AG04449 (cell line): ENCODE data around the gene ZNF705A.
"Not testable (repeated sequence)": the region's sequence is repeated elsewhere in the genome, so short reads cannot be mapped to it uniquely, and the experiment has no call there.

ENCODE experiments used
- CTCF ChIA-PET: fragments of 350-600 bp; formaldehyde crosslinking; extraction: SDS; loops from one replicate; lab custom pipeline; 2021; ENCODE audit warnings: antibody characterized with exemption; lab: Yijun Ruan, JAX
- POLR2A ChIA-PET: fragments of 400-600, 350-600 bp; formaldehyde crosslinking; extraction: SDS; loops from one replicate; lab custom pipeline; 2020; ENCODE audit warnings: antibody characterized with exemption, inconsistent platforms; lab: Yijun Ruan, JAX
- DNase-seq: peaks from one replicate; pipeline ENCODE4 v3.0.0-alpha.2; 2010; ENCODE audit warnings: low read depth, low spot score
- H3K4me3 ChIP-seq: 2 replicates; pipeline ENCODE4 v1.5.1; 2011; ENCODE audit warnings: low read depth, mild to moderate bottlenecking, control low read depth, low read length
- TF ChIP-seq, protein P1 (sequence below): IDR thresholded peaks from one replicate; pipeline ENCODE4 v1.5.1; 2011; ENCODE audit warnings: mild to moderate bottlenecking, moderate library complexity, low read length, control low read depth, inconsistent platforms; ENCODE audit not compliant: insufficient read depth; ENCODE audit errors: missing control alignments

The ZNF705A gene

DNA sequence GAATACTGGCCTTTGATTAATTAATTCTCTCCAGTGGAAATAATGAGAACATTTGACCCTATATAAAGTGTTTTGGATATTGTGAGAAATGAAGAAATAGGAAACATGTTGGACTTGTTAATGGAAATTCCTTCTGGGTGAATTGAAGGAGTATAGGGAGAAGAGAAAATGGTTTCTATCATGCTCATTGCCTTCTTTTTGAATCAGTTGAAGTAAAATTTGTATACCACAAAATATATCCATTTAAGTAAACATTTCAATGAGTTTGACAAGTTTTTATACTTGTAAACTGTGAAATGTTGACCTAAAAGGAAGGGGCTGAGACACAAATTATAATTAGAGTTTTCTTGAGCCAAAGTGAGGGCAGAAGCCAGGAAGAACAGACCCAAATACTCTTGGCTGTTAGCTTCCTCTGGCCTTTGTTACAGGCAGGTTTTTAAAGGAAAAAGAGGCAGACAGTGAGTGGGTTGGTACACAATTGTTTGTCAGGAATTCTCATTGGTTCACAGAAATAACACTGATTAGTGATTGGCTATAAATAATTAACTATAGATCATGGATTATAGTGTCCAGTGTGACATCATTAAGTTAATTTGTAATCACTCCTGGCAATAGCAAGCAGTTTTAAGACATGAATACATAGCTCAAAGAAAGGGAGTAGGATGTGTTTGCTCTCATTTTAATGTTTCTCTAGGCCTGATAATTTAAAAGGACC is 826 bp downstream of the ZNF705A start:
- CTCF ChIA-PET, result interaction anchor here (1.0 to 2.5 kb wide), 3 partner anchors 10 to 49 kb away, joined by 3 to 9 read pairs (median 8); no protein-coding TSS in a partner anchor

DNA sequence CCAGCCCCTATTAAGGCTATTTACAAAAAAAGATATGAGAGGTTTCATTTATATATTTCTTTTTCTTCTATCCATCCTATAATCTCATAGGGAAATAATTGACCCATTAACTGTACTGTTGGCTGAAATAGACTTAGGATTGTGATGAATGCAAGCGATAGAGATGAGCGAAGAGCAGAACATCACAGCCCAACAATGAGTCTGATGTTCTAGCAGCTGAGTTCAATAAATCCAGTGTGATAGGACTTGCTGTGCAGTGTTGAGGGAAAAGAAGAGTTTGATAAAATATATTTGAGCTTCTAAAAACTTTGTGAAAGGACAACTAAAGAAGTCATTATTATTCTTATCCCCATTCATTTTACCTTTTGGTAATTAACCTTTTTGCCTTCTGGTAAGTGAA is 16.1 kb downstream of the ZNF705A start:
- CTCF ChIA-PET, result interaction anchor here (1.1 kb wide), 1 partner anchor 63 kb away, joined by 5 read pairs; no protein-coding TSS in a partner anchor
- DNase-seq, POLR2A ChIA-PET, H3K4me3 ChIP-seq: not testable (repeated sequence)

More for the DNA sequence above, 826 bp downstream of the ZNF705A start:
- no peak overlapping the region for H3K4me3 ChIP-seq
- TF ChIP-seq, protein P1, sequence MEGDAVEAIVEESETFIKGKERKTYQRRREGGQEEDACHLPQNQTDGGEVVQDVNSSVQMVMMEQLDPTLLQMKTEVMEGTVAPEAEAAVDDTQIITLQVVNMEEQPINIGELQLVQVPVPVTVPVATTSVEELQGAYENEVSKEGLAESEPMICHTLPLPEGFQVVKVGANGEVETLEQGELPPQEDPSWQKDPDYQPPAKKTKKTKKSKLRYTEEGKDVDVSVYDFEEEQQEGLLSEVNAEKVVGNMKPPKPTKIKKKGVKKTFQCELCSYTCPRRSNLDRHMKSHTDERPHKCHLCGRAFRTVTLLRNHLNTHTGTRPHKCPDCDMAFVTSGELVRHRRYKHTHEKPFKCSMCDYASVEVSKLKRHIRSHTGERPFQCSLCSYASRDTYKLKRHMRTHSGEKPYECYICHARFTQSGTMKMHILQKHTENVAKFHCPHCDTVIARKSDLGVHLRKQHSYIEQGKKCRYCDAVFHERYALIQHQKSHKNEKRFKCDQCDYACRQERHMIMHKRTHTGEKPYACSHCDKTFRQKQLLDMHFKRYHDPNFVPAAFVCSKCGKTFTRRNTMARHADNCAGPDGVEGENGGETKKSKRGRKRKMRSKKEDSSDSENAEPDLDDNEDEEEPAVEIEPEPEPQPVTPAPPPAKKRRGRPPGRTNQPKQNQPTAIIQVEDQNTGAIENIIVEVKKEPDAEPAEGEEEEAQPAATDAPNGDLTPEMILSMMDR, result no peak
- POLR2A ChIA-PET, result no interaction called here
- DNase-seq, result no peak

DNA sequence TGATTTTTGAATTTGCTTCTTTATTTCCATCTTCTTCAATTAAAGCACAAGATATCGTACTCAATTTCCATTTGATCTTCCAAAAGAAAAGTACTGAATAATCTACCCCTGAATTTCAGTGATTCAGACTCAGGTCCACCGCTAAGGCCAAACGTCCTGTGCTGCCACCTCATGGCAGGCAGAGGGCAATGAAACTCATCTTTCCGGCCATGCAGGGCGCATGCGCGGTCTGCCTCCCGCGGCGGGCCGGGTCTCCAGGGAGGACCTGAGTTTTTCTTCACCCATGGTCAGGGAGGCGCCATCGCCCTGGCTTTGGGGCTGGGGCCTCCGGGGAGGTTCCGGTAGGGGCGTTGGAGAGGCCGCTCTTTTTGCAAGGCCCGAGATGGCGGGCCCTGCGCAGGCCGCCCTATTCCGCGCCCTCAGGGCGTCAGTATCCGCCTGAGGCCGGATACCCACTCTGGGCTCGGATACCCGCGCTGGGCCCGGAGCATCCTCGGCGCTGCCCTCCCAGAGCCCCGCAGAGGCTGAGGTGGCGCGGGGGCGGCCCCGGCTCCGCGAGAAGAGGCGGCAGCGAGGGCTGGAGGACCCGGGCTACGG is 23.3 kb downstream of the ZNF705A start:
- TF ChIP-seq, protein P1, result peak; percentile 63
- CTCF ChIA-PET, result interaction anchor here (0.7 to 2.8 kb wide), 4 partner anchors 10 to 70 kb away, joined by 3 to 16 read pairs (median 4); no protein-coding TSS in a partner anchor
- H3K4me3 ChIP-seq, result peak overlapping the region; percentile 59
- POLR2A ChIA-PET, DNase-seq: not testable (repeated sequence)

DNA sequence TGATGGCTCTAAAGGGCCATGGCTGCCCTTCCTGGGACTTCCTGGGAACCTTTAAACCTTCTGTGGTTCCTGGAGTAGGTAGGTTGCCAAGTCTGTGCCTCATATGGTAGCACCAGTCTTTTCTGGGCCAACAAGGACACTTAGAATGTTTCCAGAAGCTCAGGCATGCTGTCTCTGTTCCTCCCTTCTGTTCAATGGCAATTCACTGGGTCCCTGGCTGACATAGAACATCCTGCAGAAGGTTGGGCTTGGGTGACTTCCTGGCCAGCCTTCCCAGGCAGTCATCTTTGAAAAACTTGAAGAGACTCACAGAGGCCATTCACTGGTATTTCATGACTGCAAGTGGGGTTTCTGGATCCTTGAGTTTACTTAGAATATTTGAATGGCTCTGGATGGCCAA is 24.5 kb downstream of the ZNF705A start:
- H3K4me3 ChIP-seq, DNase-seq, POLR2A ChIA-PET: not testable (repeated sequence)
- CTCF ChIA-PET, result interaction anchor here (0.7 kb wide), 1 partner anchor 534 kb away, joined by 3 read pairs; no protein-coding TSS in a partner anchor

DNA sequence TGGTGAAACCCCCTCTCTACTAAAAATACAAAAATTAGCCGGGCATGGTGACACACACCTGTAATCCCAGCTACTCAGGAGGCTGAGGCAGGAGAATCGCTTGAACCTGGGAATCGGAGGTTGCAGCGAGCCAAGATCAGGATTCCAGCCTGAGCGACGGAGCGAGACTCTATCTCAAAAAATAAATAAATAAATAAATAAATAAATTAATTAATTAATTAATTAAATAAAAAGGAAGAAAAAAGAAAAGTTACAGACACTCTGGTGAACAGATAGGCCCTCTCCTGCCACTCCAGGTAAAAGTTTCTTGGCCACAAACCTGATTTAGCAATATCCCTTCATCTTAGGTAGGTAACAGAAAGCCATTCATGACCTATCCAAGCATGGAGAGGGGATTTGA is 26.1 kb downstream of the ZNF705A start:
- POLR2A ChIA-PET, H3K4me3 ChIP-seq, CTCF ChIA-PET, DNase-seq: not testable (repeated sequence)

DNA sequence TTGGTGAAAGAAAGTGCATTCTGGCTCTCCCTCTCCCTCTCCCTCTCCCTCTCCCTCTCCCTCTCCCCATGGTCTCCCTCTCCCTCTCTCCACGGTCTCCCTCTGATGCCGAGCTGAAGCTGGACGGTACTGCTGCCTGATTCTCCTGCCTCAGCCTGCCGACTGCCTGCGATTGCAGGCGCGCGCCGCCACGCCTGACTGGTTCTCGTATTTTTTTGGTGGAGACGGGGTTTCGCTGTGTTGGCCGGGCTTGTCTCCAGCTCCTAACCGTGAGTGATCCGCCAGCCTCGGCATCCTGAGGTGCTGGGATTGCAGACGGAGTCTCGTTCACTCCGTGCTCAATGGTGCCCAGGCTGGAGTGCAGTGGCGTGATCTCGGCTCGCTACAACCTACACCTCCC is 26.5 kb downstream of the ZNF705A start:
- H3K4me3 ChIP-seq, CTCF ChIA-PET, DNase-seq, POLR2A ChIA-PET: not testable (repeated sequence)

DNA sequence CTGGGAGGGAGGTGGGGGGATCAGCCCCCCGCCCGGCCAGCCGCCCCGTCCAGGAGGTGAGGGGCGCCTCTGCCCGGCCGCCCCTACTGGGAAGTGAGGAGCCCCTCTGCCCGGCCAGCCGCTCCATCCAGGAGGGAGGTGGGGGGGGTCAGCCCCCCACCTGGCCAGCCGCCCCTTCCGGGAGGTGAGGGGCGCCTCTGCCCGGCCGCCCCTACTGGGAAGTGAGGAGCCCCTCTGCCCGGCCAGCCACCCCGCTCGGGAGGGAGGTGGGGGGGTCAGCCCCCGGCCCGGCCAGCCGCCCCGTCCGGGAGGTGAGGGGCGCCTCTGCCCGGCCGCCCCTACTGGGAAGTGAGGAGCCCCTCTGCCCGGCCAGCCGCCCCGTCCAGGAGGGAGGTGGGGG is 27.4 kb downstream of the ZNF705A start:
- DNase-seq, CTCF ChIA-PET, POLR2A ChIA-PET, H3K4me3 ChIP-seq: not testable (repeated sequence)

DNA sequence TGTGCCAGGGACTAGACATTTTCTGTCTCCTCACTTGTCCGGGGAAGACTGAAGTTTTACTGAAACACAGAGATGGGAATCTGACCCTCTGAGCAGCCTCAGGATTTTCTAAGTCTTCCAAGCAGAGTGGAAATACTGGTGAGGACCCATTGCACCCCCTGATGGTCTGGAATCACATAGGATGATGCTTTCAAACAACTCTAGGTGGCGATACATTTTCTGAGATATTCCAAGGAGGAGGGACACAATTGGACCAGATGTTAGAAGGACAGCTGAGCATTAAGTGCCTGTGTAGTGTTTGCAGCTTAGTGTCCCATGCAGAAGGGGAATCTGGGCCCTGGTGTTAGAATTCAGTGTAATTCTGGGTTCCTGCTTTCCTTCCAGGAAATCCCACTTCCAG is 31.3 kb downstream of the ZNF705A start:
- CTCF ChIA-PET, H3K4me3 ChIP-seq, DNase-seq, POLR2A ChIA-PET: not testable (repeated sequence)

DNA sequence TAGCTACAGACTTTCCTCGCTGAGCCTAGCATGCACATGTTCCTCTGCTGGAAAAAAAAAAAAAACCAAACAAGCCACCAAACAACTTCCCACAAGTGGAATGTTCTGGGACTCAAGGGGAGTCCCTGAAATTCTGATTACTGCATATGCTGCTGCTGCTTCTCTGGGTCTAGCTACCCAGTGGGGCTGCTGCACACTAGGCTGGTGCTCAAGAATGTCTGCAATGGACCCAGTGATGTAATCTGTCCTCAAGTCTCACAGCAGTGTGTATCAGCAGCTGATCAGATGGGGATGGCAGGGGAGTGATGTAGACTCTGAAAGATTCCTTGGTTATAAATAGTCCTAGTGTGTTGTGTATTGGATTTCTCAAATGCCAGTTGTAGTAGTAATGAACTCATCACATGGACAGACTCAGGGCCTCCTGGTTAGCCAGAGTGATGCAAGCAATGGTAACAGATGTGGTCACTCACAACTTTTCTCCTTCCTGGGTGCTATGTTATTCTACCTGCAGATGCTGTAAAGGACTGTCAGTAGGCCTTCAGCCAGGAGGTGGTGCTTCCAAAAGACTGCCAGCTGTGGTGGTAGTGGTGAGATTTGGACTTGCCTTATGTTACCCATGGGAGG is 41.0 kb downstream of the ZNF705A start:
- H3K4me3 ChIP-seq, POLR2A ChIA-PET: not testable (repeated sequence)
- DNase-seq, result peak; percentile 93
- CTCF ChIA-PET, result interaction anchor here (1.0 to 1.4 kb wide), 2 partner anchors 34 to 88 kb away, joined by 4 read pairs; no protein-coding TSS in a partner anchor

DNA sequence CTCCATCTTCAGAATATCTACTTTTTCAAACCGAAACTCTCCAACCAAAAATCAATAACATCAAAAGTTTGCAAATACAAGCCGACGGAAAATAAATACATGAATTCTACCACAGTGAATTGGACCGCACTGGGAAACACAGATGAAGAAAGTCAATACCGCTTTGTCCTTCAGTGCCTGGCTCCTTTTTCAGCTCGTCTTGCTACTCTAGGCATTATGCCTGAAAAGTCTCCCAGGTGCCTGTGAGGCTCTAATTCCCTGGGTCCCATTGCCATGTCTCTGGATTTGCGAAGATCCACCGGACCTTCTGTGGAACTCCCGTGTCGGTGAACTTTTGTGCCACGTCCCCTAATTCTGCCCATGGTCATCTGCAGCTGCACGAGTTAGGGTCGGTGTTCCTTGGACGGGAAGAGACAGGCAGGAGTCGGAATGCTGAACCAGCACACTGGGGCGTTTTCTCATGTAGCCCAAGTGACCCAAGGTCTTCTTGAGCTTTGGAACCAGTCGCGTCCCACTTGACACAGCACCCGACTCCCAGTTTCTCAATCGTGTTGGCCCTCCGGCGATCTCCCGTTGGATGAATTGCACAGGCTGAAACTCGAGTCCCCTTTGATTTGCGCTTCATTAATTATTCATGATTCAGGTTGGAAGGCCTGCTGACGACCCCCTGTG is 62.0 kb downstream of the ZNF705A start:
- H3K4me3 ChIP-seq, DNase-seq, POLR2A ChIA-PET, CTCF ChIA-PET: not testable (repeated sequence)

DNA sequence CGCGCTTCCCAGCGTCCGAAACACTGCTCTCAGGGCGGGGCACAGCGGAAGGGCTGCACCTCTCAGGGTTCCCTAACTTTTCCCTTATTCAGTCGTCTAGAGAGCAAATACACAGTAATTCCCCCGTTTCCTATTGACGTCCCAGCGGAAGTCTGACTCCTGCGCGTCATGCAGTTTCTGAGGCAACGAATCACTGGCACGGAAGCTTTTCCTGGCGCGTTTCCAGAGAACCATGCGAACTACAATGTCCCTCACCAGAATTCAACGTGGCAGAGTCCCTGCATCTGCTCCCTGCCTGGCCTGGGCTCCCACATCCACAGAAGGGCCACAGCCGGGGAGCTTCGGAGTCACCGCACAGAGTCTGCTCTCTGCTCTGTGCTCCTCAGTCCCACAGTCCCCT is 64.6 kb downstream of the ZNF705A start:
- CTCF ChIA-PET, DNase-seq, H3K4me3 ChIP-seq, POLR2A ChIA-PET: not testable (repeated sequence)

DNA sequence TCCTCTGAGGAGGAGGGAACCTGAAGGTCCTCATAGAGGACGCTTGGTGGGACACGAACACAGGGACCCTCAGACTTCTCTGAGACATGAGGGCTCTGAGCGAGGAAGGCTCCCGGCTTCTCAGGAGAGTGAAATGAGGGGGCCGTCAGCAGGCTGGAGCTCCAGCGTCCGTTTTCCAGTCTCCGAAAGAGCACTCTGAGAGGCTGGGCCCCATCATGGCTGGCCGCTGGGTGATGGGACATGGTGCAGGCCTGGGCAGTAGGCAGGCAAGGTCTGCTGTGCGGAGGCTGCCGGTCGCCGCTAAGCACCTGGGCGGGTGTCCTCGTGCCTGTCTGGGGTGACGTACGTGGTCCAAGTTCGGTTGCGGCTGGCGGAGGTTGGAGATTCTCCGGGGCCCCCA is 65.0 kb downstream of the ZNF705A start:
- CTCF ChIA-PET, H3K4me3 ChIP-seq, POLR2A ChIA-PET, DNase-seq: not testable (repeated sequence)

DNA sequence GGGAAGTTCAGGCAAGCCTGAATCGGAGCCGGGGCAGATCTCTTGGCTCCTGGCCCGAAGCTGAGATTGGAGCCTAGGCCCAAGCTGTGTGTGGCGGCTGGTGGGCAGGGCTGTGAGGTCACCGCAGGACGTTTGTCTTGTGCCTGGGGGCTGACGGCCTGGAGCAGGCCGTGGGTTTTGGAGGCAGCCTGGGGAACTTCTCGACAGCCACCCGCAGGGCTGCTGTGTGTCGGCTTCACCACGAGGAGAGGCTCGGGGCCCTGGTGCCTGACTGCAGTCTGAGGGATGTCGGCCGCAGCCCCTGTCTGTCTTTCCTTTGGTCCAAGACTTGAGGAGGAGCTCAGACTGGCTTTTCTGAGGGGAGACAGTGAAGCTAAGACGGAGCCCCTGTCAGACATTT is 65.5 kb downstream of the ZNF705A start:
- CTCF ChIA-PET, POLR2A ChIA-PET, H3K4me3 ChIP-seq, DNase-seq: not testable (repeated sequence)
